Aorta (tissue), 5 donors: ENCODE measurements around the gene BCL2L1. TPM values are rescaled to one million over a fixed set of nuclear protein-coding genes. Genes with fewer than 3 reads are reported as not detected.

Experiments used
- ATAC-seq: fragments of 200-7000 bp; cut with Tn5 transposase; one replicate; pipeline ENCODE4 v1.9.1; 2022; ENCODE audit warnings: moderate library complexity; ENCODE audit not compliant: low FRiP score
- DNase-seq, 2 donors: peaks; one replicate each; pipeline ENCODE4 v3.0.0-alpha.2; 2020
- H3K27ac ChIP-seq, 2 donors: one replicate each; pipeline ENCODE4 v1.5.1; 2013; ENCODE audit warnings: low read length in 2 of 2, mild to moderate bottlenecking in 2 of 2, moderate library complexity in 2 of 2, control low read depth in 1 of 2, inconsistent platforms in 1 of 2, low read depth in 1 of 2
- H3K27me3 ChIP-seq, 2 donors: one replicate each; pipeline ENCODE4 v1.6.1; 2013; ENCODE audit warnings: control low read depth in 1 of 2, low read length in 1 of 2, mild to moderate bottlenecking in 1 of 2, moderate library complexity in 1 of 2; ENCODE audit not compliant: insufficient read depth in 2 of 2, control insufficient read depth in 1 of 2
- H3K36me3 ChIP-seq, 2 donors: one replicate each; pipeline ENCODE4 v1.6.1; 2013; ENCODE audit warnings: control low read depth in 1 of 2, low read length in 1 of 2, mild to moderate bottlenecking in 1 of 2; ENCODE audit not compliant: insufficient read depth in 2 of 2, control insufficient read depth in 1 of 2
- H3K4me1 ChIP-seq, 2 donors: one replicate each; pipeline ENCODE4 v1.6.1; 2013; ENCODE audit warnings: low read length in 2 of 2, control low read depth in 1 of 2, mild to moderate bottlenecking in 1 of 2, moderate library complexity in 1 of 2; ENCODE audit not compliant: insufficient read depth in 2 of 2, control insufficient read depth in 1 of 2
- H3K4me3 ChIP-seq, 2 donors: one replicate each; pipeline ENCODE4 v1.5.1; 2013; ENCODE audit warnings: low read length in 2 of 2, control low read depth in 1 of 2, mild to moderate bottlenecking in 1 of 2
- H3K9me3 ChIP-seq: one replicate; pipeline ENCODE4 v1.6.1; 2013; ENCODE audit warnings: mild to moderate bottlenecking, low read length; ENCODE audit not compliant: control insufficient read depth
- WGBS, 2 donors: extraction: QIAGEN DNeasy Blood & Tissue Kit; methylation state at CpG; one replicate each; pipeline ENCODE4 v1.1.7; 2013; 5-methylcytosine and 5-hydroxymethylcytosine counted together
- intact Hi-C, 2 donors: fragments of 100-400 bp; cut with DNase I; formaldehyde crosslinking; loops; one replicate each; pipeline versions ENCODE4 v1.14.2 to v1.15.0; 2022
- polyA plus RNA-seq, 2 donors: library from polyadenylated mRNA; stranded (reverse); fragments of 200-250 nt; gene quantifications; one replicate each; pipeline ENCODE4 v1.2.3, GENCODE V29; 2013
- total RNA-seq, 2 donors: library from RNA; stranded (reverse); fragmentation: NEBNext Ultra II Directional; extraction: Animal tissue kit (Norgen Biotek cat#: 25700); gene quantifications; one replicate each; pipeline ENCODE4 v1.2.1, GENCODE V29; 2021
- donor health status: healthy with polysubstance abuse.
- donor health status: Bipolar disorder and iron deficiency.
- donor health status: DM: no; HTN: no; CAD: no.
- donor health status: DM: no; HTN: no; CAD: no.
- donor health status: DM: yes; HTN: yes; CAD: no.

Gene BCL2L1
- total and polyA plus RNA-seq, 4 donors, result 69.1 to 107 (median 103) TPM

DNA sequence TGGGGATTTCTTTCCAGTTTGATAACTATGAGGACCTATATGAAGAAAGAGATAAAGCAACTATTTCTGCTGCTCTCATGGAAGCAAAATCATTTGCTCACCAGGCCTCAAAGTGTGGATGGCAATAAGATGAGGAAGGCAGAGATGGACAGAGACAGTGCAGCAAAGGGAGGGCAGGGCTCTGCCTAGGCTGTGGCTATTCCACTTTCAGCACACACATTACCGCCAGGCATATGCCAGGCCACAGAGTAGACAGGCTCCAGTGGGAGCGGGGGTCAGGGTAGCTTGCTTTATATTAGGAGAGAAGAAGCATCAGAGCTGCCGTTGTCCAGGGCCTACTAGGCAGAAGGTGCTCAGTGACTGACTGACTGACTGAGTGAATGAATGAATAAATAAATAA is 40.9 kb downstream of the BCL2L1 start:
- intact Hi-C loops, result no loop called here
- H3K36me3 ChIP-seq, result no peaks in the 10 kb centered on the region
- H3K27ac ChIP-seq, result peak overlapping the region in 1 of 2 donors; percentile 73
- H3K9me3 ChIP-seq, result no peaks in the 10 kb centered on the region
- no peak overlapping the region for H3K4me3 ChIP-seq
- peaks cover 9% of the 10 kb centered on the region in 2 donors for H3K4me1 ChIP-seq
- no peaks in the 10 kb centered on the region for H3K27me3 ChIP-seq
- ATAC-seq, result peak; percentile 33
- peak in 1 of 2 donors; percentile 47 for DNase-seq
- WGBS, 2 donors, result 74 to 76% methylated on average over 3 of the region's 3 CpGs

GRCh38 chr20:31681128-31681727 is 41.4 kb downstream of the BCL2L1 start:
- Histone ChIP-seq H3K27ac (peak overlapping the region in 1 of 2 donors; percentile 20), H3K4me1 (peaks cover 9 to 10% of the 10 kb centered on the region in 2 donors), H3K4me3 (no peak overlapping the region), H3K9me3 (no peaks in the 10 kb centered on the region), H3K27me3 (no peaks in the 10 kb centered on the region), H3K36me3 (no peaks in the 10 kb centered on the region)
- 79 to 82% methylated on average over 7 of the region's 7 CpGs for WGBS, 2 donors
- no peak for ATAC-seq
- intact Hi-C loops, result no loop called here
- DNase-seq, result peak in 1 of 2 donors; percentile 50

GRCh38 chr20:31680286-31681127 is 42.2 kb downstream of the BCL2L1 start:
- Histone ChIP-seq H3K4me3 (no peak overlapping the region), H3K27me3 (no peaks in the 10 kb centered on the region), H3K36me3 (no peaks in the 10 kb centered on the region), H3K9me3 (no peaks in the 10 kb centered on the region), H3K4me1 (peaks cover 9 to 15% of the 10 kb centered on the region in 2 donors), H3K27ac (peak overlapping the region in 1 of 2 donors; percentile 37)
- ATAC-seq, result no peak
- intact Hi-C loops, result no loop called here
- peak in 1 of 2 donors; percentile 2 for DNase-seq
- WGBS, 2 donors, result 78% methylated on average over 7 of the region's 7 CpGs

DNA sequence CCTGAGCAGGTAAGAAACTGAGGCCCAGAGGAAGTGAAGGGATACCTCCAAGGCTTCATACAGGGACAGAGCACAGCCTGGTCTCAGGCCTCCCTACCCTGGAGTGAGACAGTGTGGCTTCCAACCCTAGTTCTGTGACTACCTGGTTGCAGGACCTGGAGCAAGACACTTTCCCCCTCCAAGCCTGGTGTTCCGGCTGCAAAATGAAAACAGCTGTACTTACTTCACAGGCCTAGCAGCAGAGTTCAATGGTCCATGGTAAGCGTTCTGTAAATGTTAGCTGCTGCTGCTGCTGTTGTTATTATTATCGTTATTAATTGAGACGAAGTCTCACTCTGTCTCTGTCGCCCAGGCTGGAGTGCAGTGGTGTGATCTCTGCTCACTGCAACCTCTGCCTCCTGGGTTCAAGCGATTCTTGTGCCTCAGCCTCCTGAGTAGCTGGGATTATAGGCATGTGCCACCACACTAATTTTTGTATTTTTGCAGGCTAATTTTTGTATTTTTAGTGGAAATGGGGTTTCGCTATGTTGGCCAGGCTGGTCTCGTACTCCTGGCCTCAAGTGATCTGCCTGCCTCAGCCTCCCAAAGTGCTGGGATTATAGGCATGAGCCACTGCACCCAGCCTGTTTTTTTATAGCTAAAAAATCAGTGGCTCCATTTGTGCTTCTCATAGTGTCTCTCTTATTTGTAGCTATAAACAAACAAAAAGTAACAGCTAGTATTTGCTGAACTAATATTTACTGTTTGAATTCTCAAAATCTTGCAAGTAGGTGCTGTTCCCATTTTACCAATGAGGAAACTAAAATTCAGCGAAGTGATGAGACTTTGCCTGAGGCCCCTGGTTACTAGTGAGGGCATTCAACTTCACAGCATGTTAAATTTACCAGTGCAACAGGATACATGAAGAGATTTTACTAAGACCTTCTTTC is 43.0 kb downstream of the BCL2L1 start:
- ATAC-seq (no peak), DNase-seq (peak in 1 of 2 donors; percentile 31)
- H3K9me3 ChIP-seq, result no peaks in the 10 kb centered on the region
- intact Hi-C loops, result no loop called here
- H3K4me1 ChIP-seq, result peaks cover 9 to 20% of the 10 kb centered on the region in 2 donors
- 71 to 72% methylated on average over 9 of the region's 9 CpGs for WGBS, 2 donors
- H3K27ac ChIP-seq, result peak overlapping the region in 1 of 2 donors; percentile 62
- H3K27me3 ChIP-seq, result no peaks in the 10 kb centered on the region
- H3K4me3 ChIP-seq, result no peak overlapping the region
- no peaks in the 10 kb centered on the region for H3K36me3 ChIP-seq

GRCh38 chr20:31678389-31679356 is 44.0 kb downstream of the BCL2L1 start:
- intact Hi-C loops, result no loop called here
- H3K4me3 ChIP-seq, result no peak overlapping the region
- ATAC-seq (no peak), DNase-seq (peak in 1 of 2 donors; percentile 39)
- H3K4me1 ChIP-seq, result peaks cover 9 to 20% of the 10 kb centered on the region in 2 donors
- peak overlapping the region in 1 of 2 donors; percentile 62 for H3K27ac ChIP-seq
- no peaks in the 10 kb centered on the region for H3K9me3 ChIP-seq
- no peaks in the 10 kb centered on the region for H3K27me3 ChIP-seq
- H3K36me3 ChIP-seq, result no peaks in the 10 kb centered on the region
- WGBS, 2 donors, result 36 to 40% methylated on average over 9 of the region's 9 CpGs

- no peaks in the 10 kb centered on the region for H3K36me3 ChIP-seq
- 86 to 90% methylated on average over 2 of the region's 2 CpGs for WGBS, 2 donors
- no peak for ATAC-seq
- intact Hi-C loops, result no loop called here
- no peaks in the 10 kb centered on the region for H3K9me3 ChIP-seq
- H3K27ac ChIP-seq, result peak overlapping the region in 1 of 2 donors; percentile 62
- H3K4me1 ChIP-seq, result peaks cover 9 to 20% of the 10 kb centered on the region in 2 donors
- DNase-seq, result peak in 1 of 2 donors; percentile 11
- H3K4me3 ChIP-seq, result no peak overlapping the region
- H3K27me3 ChIP-seq, result no peaks in the 10 kb centered on the region
These were observed 45.0 kb downstream of the BCL2L1 start for GRCh38 chr20:31677553-31678260.

DNA sequence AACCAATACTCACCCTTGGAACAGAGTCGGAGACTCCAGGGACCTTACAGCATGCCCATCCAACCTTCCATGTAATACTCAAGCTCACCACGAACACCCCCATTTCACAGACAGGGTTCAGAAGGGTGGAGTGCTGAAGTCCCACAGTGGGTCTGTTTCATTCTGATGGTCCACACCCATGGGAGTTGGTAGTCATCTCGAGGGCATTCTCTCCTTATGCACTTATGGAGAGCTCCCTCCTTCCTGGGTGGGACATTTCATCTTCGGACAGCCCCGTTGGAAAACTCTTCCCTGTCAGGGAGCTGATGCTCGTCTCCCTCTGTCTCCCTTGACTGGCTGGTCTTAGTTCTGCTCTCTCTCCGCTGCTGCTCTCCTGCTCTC is 46.1 kb downstream of the BCL2L1 start:
- H3K27ac ChIP-seq, result peak overlapping the region in 1 of 2 donors; percentile 2
- peaks cover 8 to 20% of the 10 kb centered on the region in 2 donors for H3K4me1 ChIP-seq
- no peak overlapping the region for H3K4me3 ChIP-seq
- intact Hi-C loops, result no loop called here
- ATAC-seq (no peak), DNase-seq (peak in 1 of 2 donors; percentile 14)
- no peaks in the 10 kb centered on the region for H3K27me3 ChIP-seq
- H3K36me3 ChIP-seq, result no peaks in the 10 kb centered on the region
- H3K9me3 ChIP-seq, result no peaks in the 10 kb centered on the region
- 65 to 69% methylated on average over 7 of the region's 7 CpGs for WGBS, 2 donors
